HG03439 (cell line): ENCODE measurements around the gene AP3S2.
"Not testable (repeated sequence)": the region's sequence is repeated elsewhere in the genome, so short reads cannot be mapped to it uniquely, and the experiment has no call there.

ENCODE experiments used
- ATAC-seq: cut with Tn5 transposase; IDR thresholded peaks from one replicate; pipeline ENCODE4 v1.9.1; 2021; ENCODE audit warnings: mild to moderate bottlenecking, moderate library complexity; ENCODE audit not compliant: unreplicated experiment

The AP3S2 gene

DNA sequence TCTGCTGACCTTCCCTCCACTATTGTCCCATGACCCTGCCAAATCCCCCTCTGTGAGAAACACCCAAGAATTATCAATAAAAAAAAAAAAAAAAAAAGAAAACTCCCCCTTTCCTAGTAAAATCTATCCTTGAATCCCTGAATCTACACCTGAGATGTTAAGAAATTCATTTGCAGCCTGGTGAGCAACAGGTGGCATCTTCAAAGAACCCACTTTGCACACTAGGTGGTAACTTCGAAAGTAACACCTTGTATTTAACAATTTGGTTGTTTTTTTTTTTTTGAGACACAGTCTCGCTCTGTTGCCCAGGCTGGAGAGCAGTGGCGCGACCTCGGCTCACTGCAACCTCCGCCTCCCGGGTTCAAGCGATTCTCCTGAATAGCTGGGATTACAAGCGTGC, 24.3 kb downstream of the AP3S2 start:
- ATAC-seq, result not testable (repeated sequence)

- ATAC-seq, result no peak
Measured at GRCh38 chr15:89864958-89865739, 28.6 kb downstream of the AP3S2 start.

DNA sequence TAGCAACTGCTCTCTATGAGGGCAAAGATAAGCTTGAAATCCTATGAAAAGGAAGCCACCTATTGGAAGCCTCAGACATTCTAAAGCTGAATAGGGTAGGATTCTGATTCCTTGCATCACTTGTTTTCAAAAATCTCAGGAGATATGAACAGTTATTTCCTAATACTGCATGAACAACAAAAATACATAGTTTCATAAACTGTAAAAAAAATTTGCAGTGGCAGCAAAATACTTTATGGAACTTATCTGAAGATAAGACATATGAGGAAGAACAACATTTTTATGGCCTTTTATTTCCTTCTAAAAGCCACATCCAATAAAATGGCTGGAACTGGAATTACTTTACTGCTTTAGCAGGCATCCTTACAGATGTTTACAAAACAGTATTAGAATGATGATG, 29.9 kb downstream of the AP3S2 start:
- ATAC-seq, result no peak

GRCh38 chr15:89860891-89861290, 32.9 kb downstream of the AP3S2 start:
- ATAC-seq, result no peak

GRCh38 chr15:89860431-89860830, 33.4 kb downstream of the AP3S2 start:
- no peak for ATAC-seq

DNA sequence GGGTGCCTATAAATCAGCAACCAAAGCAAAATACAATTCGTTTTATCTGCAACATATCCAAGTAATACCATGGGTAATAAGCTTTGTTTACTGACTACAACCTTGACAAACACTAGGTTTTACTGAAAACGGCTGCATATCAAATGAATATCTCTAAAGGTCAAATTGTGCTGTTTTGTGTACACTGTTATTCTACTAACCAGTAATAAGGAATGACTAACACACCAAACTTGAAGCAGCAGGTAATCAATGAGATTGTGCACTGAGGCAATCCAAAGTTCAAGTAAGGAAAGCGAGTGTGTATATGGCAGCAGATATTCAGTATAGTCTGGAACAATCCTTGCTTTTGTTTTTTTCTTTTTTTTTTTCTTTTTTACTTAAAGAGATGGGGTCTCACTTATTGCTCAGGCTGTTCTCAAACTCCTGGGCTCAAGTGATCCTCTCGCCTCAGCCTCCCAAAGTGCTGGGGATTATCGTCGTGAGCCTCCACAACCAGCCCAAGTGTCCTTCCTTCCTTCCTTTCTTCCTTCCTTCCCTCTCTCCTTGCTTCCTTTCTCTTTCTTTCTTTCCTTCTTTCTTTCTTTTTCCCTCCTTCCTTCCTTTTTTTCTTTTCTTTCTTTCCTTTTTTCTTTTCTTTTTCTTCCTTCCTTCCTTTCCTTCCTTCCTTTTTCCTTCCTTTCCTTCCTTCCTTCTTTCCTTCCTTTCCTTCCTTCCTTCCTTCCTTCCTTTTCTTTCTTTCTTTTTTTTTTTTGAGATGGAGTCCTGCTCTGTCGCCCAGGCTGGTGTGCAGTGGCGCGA, 34.9 kb downstream of the AP3S2 start:
- no peak for ATAC-seq

- no peak for ATAC-seq
Measured at GRCh38 chr15:89857673-89858072, 36.1 kb downstream of the AP3S2 start.

GRCh38 chr15:89855948-89856347, 37.8 kb downstream of the AP3S2 start:
- ATAC-seq, result no peak

DNA sequence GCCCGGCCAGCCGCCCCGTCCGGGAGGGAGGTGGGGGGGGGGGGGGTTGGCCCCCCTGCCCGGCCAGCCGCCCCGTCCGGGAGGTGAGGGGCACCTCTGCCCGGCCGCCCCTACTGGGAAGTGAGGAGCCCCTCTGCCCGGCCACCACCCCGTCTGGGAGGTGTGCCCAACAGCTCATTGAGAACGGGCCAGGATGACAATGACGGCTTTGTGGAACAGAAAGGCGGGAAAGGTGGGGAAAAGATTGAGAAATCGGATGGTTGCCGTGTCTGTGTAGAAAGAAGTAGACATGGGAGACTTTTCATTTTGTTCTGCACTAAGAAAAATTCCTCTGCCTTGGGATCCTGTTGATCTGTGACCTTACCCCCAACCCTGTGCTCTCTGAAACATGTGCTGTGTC, 38.9 kb downstream of the AP3S2 start:
- not testable (repeated sequence) for ATAC-seq

- ATAC-seq, result no peak
Measured at GRCh38 chr15:89852342-89852995, 41.3 kb downstream of the AP3S2 start.

- peak; percentile 47 for ATAC-seq
Measured at GRCh38 chr15:89851673-89852341, 42.0 kb downstream of the AP3S2 start.

- ATAC-seq, result no peak
Measured at GRCh38 chr15:89848970-89849292, 44.9 kb downstream of the AP3S2 start.

GRCh38 chr15:89847101-89847500, 46.7 kb downstream of the AP3S2 start:
- no peak for ATAC-seq

GRCh38 chr15:89845305-89845893, 48.4 kb downstream of the AP3S2 start:
- ATAC-seq, result no peak

DNA sequence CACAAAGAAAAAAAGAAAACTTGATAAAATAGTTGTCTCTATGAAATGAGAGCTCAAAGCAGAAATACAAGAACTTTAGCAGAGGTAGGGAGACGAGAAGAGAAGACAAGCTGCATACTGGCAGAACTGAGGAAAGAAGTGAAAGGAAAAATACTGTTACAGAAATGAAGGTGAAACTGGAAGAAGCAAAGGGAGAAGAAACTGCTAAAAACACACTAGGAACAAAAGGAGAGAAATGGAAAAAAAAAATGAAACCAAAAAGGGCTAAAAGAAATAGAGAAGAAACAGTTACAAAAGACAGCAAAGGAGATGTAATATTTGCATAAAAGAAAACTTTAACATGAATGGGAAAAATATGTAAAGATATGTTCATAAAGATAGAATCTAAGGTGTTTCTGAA, 51.8 kb downstream of the AP3S2 start:
- no peak for ATAC-seq

- ATAC-seq, result no peak
Measured at GRCh38 chr15:89841306-89841705, 52.5 kb downstream of the AP3S2 start.

- ATAC-seq, result no peak
Measured at GRCh38 chr15:89839167-89839810, 54.5 kb downstream of the AP3S2 start.

DNA sequence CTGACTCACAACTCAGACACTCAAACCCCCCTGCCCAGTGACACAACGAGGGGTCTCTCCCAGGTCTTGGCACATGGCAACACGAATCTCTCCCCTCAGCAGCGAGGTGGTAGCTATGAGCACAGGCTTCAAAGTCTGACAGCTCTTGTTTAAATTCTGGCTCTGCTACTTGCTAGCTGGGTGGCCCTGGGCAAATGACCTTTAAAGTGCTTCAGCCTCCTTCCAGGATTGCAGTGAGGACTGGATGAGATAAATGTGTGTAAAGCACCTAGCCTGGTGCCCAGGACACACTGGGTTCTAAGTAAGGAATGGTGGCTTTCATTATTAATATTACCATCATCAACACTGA, 56.0 kb downstream of the AP3S2 start:
- ATAC-seq, result no peak

DNA sequence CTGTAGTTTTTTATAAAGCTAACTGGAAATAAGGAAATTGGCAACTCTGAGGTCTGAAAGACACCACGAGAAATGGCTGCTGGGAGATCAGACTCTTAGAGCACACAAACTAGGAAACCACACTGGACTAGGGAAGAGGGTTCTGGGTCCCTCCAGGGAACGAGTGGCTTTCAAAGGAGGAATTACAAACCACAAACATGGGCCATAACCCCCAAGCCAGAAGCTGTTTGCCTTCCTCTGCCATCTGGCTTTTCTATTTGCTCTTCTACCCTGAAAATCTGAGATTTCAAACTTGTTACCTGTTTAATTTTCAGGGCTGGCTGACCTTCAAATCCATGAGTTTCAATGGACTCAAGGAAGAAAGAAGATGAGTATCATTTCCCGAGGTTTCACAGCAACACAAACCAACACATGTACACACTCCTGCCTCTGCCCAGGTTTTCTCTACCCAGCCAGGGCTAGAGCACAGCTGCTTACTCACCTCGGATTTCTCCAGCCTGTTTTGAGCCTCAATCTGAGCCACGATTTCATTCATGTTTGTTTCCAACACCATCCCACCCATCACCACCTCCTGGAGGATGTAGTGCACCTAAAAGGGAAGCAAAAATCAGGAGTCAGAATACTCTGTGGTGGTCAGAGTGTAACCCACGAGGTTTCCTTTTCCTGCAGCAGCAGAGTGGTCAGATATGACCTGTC, 56.5 kb downstream of the AP3S2 start:
- ATAC-seq, result no peak
